NCI-H1930 (cell line): ENCODE measurements around the gene NANP.
A peak's percentile ranks its signal among the peaks of the same experiment; 100 is the strongest.
"Not testable (repeated sequence)": the region's sequence is repeated elsewhere in the genome, so short reads cannot be mapped to it uniquely, and the experiment has no call there.

Source experiments
- DNase-seq, 2 experiments: peaks; one replicate each; lab custom pipeline; 2025; lab: John Stamatoyannopoulos, UW

NANP gene

GRCh38 chr20:25606094-25606695, 17.6 kb downstream of the NANP start:
- DNase-seq, result no peak

GRCh38 chr20:25605148-25605547, 18.7 kb downstream of the NANP start:
- no peak for DNase-seq

GRCh38 chr20:25604611-25605010, 19.2 kb downstream of the NANP start:
- DNase-seq, result no peak

GRCh38 chr20:25602914-25603309, 20.9 kb downstream of the NANP start:
- DNase-seq, result not testable (repeated sequence)

GRCh38 chr20:25602191-25602913, 21.5 kb downstream of the NANP start:
- not testable (repeated sequence) for DNase-seq

GRCh38 chr20:25601659-25602058, 22.2 kb downstream of the NANP start:
- DNase-seq, result no peak

GRCh38 chr20:25600632-25601031, 23.2 kb downstream of the NANP start:
- no peak for DNase-seq

- no peak for DNase-seq
Measured at GRCh38 chr20:25592135-25592852, 31.5 kb downstream of the NANP start.

GRCh38 chr20:25590778-25591177, 33.0 kb downstream of the NANP start:
- DNase-seq, result not testable (repeated sequence)

- DNase-seq, result no peak
Measured at GRCh38 chr20:25588491-25588890, 35.3 kb downstream of the NANP start.

GRCh38 chr20:25587536-25587935, 36.3 kb downstream of the NANP start:
- DNase-seq, result no peak

GRCh38 chr20:25586877-25587276, 36.9 kb downstream of the NANP start:
- no peak for DNase-seq

- DNase-seq, result peak; percentile 74 to 77
Measured at GRCh38 chr20:25584905-25585704, 38.7 kb downstream of the NANP start, which contains the start of gene NINL. Gene NINL (minus strand): TSS chr20:25585531. CDS start chr20:25526587, 58,944 bp downstream.

- DNase-seq, result not testable (repeated sequence)
Measured at GRCh38 chr20:25583607-25584006, 40.2 kb downstream of the NANP start.

- no peak for DNase-seq
Measured at GRCh38 chr20:25580711-25581110, 43.1 kb downstream of the NANP start.

- DNase-seq, result no peak
Measured at GRCh38 chr20:25579081-25579770, 44.6 kb downstream of the NANP start.

- no peak for DNase-seq
Measured at GRCh38 chr20:25576783-25577530, 46.9 kb downstream of the NANP start.

- no peak for DNase-seq
Measured at GRCh38 chr20:25574411-25574810, 49.4 kb downstream of the NANP start.

- no peak for DNase-seq
Measured at GRCh38 chr20:25573288-25574251, 50.2 kb downstream of the NANP start.

- DNase-seq, result no peak
Measured at GRCh38 chr20:25571817-25572216, 52.0 kb downstream of the NANP start.
